ENCODE measurements around the gene PIK3R3.

DNA sequence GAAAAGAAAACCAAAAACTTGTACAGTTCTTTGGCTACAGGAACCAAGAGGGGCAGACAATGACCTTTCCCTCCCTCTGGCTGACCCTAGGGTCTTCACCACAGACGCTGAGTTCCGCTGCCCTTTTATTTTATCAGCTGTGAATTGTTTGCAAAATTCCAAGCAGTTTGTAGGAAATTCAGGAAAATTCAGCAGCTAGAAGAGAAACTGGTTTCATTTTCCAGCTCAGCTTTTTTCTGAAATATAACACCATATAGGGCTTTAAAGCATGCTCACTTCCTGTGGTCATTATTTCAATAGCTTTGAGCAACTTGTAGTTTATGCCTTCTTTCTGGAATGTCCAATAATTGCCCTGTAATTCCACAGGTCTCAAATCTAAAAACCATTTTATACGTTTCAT lies 5.5 kb upstream of the PIK3R3 start:
- TF ChIP-seq, protein P1, sequence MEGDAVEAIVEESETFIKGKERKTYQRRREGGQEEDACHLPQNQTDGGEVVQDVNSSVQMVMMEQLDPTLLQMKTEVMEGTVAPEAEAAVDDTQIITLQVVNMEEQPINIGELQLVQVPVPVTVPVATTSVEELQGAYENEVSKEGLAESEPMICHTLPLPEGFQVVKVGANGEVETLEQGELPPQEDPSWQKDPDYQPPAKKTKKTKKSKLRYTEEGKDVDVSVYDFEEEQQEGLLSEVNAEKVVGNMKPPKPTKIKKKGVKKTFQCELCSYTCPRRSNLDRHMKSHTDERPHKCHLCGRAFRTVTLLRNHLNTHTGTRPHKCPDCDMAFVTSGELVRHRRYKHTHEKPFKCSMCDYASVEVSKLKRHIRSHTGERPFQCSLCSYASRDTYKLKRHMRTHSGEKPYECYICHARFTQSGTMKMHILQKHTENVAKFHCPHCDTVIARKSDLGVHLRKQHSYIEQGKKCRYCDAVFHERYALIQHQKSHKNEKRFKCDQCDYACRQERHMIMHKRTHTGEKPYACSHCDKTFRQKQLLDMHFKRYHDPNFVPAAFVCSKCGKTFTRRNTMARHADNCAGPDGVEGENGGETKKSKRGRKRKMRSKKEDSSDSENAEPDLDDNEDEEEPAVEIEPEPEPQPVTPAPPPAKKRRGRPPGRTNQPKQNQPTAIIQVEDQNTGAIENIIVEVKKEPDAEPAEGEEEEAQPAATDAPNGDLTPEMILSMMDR (IDR thresholded peaks at IDR 0.05; ENCODE audit: poor library complexity), result no peak
- no peak for TF ChIP-seq EZH2phosphoT487 (IDR thresholded peaks at IDR 0.05; ENCODE audit: low read depth, severe bottlenecking, unreplicated experiment)
- TF ChIP-seq EZH2 (IDR thresholded peaks at IDR 0.05; ENCODE audit: borderline replicate concordance), result no peak

Data from hepatocyte (in vitro differentiated cells).